NCI-H460 (cell line): ENCODE measurements around the gene LARP7. TPM values are rescaled to one million over a fixed set of nuclear protein-coding genes. Genes with fewer than 3 reads are reported as not detected.
"Not testable (repeated sequence)": the region's sequence is repeated elsewhere in the genome, so short reads cannot be mapped to it uniquely, and the experiment has no call there.

Experiments used
- DNase-seq: peaks from one replicate; pipeline ENCODE4 v3.0.0-alpha.2; 2016; ENCODE audit warnings: low read depth; ENCODE audit errors: extremely low read depth
- total RNA-seq: library from RNA; depleted of rRNA; stranded (reverse); fragments of >200 nt; shearing (Covaris generic); gene quantifications from 2 replicates; pipeline ENCODE4 v1.2.3, GENCODE V29; 2014

LARP7 gene
- total RNA-seq, 1 experiment from 2014 or later, result 46.0 TPM

- no peak for DNase-seq
These were observed 11.5 kb downstream of the LARP7 start for GRCh38 chr4:112648263-112649054.

GRCh38 chr4:112649055-112649408 lies 12.1 kb downstream of the LARP7 start:
- no peak for DNase-seq

GRCh38 chr4:112650332-112650731 lies 13.4 kb downstream of the LARP7 start:
- DNase-seq, result no peak

GRCh38 chr4:112651641-112652040 lies 14.7 kb downstream of the LARP7 start:
- no peak for DNase-seq

- no peak for DNase-seq
These were observed 15.3 kb downstream of the LARP7 start for GRCh38 chr4:112652216-112652615.

GRCh38 chr4:112655270-112655669 lies 18.3 kb downstream of the LARP7 start:
- no peak for DNase-seq

- not testable (repeated sequence) for DNase-seq
These were observed 19.2 kb downstream of the LARP7 start for GRCh38 chr4:112656115-112656514.

GRCh38 chr4:112664611-112665010 lies 27.7 kb downstream of the LARP7 start:
- no peak for DNase-seq

- no peak for DNase-seq
These were observed 31.2 kb downstream of the LARP7 start for GRCh38 chr4:112668131-112668530.

GRCh38 chr4:112673076-112673475 lies 36.1 kb downstream of the LARP7 start:
- DNase-seq, result no peak

GRCh38 chr4:112673686-112674085 lies 36.7 kb downstream of the LARP7 start:
- DNase-seq, result no peak

- DNase-seq, result no peak
These were observed 37.4 kb downstream of the LARP7 start for GRCh38 chr4:112674376-112674775.

GRCh38 chr4:112677519-112678091 lies 40.7 kb downstream of the LARP7 start:
- no peak for DNase-seq

GRCh38 chr4:112680996-112681395 lies 44.1 kb downstream of the LARP7 start:
- DNase-seq, result no peak

- DNase-seq, result no peak
These were observed 56.6 kb downstream of the LARP7 start for GRCh38 chr4:112693507-112693906.

- DNase-seq, result no peak
These were observed 63.7 kb downstream of the LARP7 start for GRCh38 chr4:112700679-112701078.

- no peak for DNase-seq
These were observed 65.9 kb downstream of the LARP7 start for GRCh38 chr4:112702892-112703291.

GRCh38 chr4:112704322-112704721 lies 67.4 kb downstream of the LARP7 start:
- DNase-seq, result no peak

GRCh38 chr4:112704991-112705845 lies 68.3 kb downstream of the LARP7 start:
- DNase-seq, result peak; percentile 30

- not testable (repeated sequence) for DNase-seq
These were observed 69.2 kb downstream of the LARP7 start for GRCh38 chr4:112705891-112706839.
